HCT116 (cell line): ENCODE data around the gene ADAMTS19. TPM values are rescaled to one million over a fixed set of nuclear protein-coding genes. Genes with fewer than 3 reads are reported as not detected.

Experiments used
- ATAC-seq: fragments of 200-7000 bp; cut with Tn5 transposase; 2 replicates; pipeline ENCODE4 v1.9.1; 2020; ENCODE audit warnings: mild to moderate bottlenecking, moderate library complexity
- BruUV-seq: library from RNA; stranded (reverse); fragments of 400-500 nt; replicated peaks from 2 replicates; lab custom pipeline; 2021; lab: Mats Ljungman, UMichigan
- CTCF ChIA-PET: fragments of 300-600 bp; sonication (Branson Sonifier 250); formaldehyde crosslinking; loops from one replicate; lab custom pipeline; 2021; ENCODE audit warnings: antibody characterized with exemption; lab: Charles Lee
- POLR2A ChIA-PET: fragments of 300-600, 350-600 bp; sonication (Branson Sonifier 250); formaldehyde crosslinking; loops from one replicate; lab custom pipeline; 2021; ENCODE audit warnings: antibody characterized with exemption; lab: Charles Lee
- RAD21 ChIA-PET, 2 experiments: fragments of 300-600 bp; sonication (Branson Sonifier 250); formaldehyde crosslinking; loops; one replicate each; lab custom pipeline; 2023; ENCODE audit warnings: low total read pairs in 2 of 2; ENCODE audit not compliant: uncharacterized antibody in 2 of 2, unreplicated experiment in 2 of 2, low non-redundant PET in 1 of 2; lab: Charles Lee
- DNase-seq: peaks from one replicate; pipeline ENCODE4 v3.0.0-alpha.2; 2010; ENCODE audit warnings: low read depth, low spot score
- H2AFZ ChIP-seq: fragments of 200-600 bp; shearing (Covaris generic), sonication (generic); 2 replicates; pipeline ENCODE4 v1.6.1; 2017; ENCODE audit warnings: low read depth, mixed run types, mixed read lengths, antibody characterized with exemption, low read length; ENCODE audit not compliant: poor library complexity, severe bottlenecking
- H3K27ac ChIP-seq: 2 replicates; pipeline ENCODE4 v1.5.1; 2012; ENCODE audit warnings: low read depth, low read length
- H3K27me3 ChIP-seq: fragments of 200-600 bp; sonication (generic); 2 replicates; pipeline ENCODE4 v1.6.1; 2016; ENCODE audit warnings: mixed run types, low read length, mixed read lengths; ENCODE audit not compliant: insufficient read depth
- H3K36me3 ChIP-seq, 2 experiments: fragments of 200-500 bp in 1 of 2; fragments of 200-600 bp in 1 of 2; sonication (Bioruptor generic) in 1 of 2; sonication (generic) in 1 of 2; 2 replicates each; pipeline versions ENCODE4 v1.5.1 to v1.6.1; 2014 to 2016; ENCODE audit warnings: low read length in 2 of 2, inconsistent platforms in 1 of 2, mixed read lengths in 1 of 2, mixed run types in 1 of 2; ENCODE audit not compliant: insufficient read depth in 2 of 2, control insufficient read depth in 1 of 2
- H3K4me1 ChIP-seq, 2 experiments: fragments of 200-600 bp in 1 of 2; sonication (generic) in 1 of 2; 2 replicates each; pipeline versions ENCODE4 v1.5.1 to v1.6.1; 2012 to 2017; ENCODE audit warnings: low read length in 2 of 2, inconsistent platforms in 1 of 2, mild to moderate bottlenecking in 1 of 2, mixed read lengths in 1 of 2, mixed run types in 1 of 2, moderate library complexity in 1 of 2; ENCODE audit not compliant: insufficient read depth in 2 of 2, control insufficient read depth in 1 of 2
- H3K4me2 ChIP-seq: fragments of 200-600 bp; sonication (generic); 2 replicates; pipeline ENCODE4 v1.6.1; 2017; ENCODE audit warnings: mixed run types, low read length, mixed read lengths
- H3K4me3 ChIP-seq, 2 experiments: fragments of 200-600 bp in 1 of 2; sonication (generic) in 1 of 2; replicated peaks in 1 of 2; 2 replicates each; pipeline ENCODE4 v1.5.1; 2011 to 2016; ENCODE audit warnings: low read length in 2 of 2, control low read depth in 1 of 2, low read depth in 1 of 2, mild to moderate bottlenecking in 1 of 2, mixed read lengths in 1 of 2, mixed run types in 1 of 2
- H3K79me2 ChIP-seq: fragments of 200-600 bp; sonication (generic); 2 replicates; pipeline ENCODE4 v1.6.1; 2017; ENCODE audit warnings: mild to moderate bottlenecking, mixed run types, low read length, moderate library complexity, mixed read lengths; ENCODE audit not compliant: insufficient read depth
- H3K9ac ChIP-seq: fragments of 200-600 bp; sonication (generic); 2 replicates; pipeline ENCODE4 v1.6.1; 2016; ENCODE audit warnings: low read length, mixed read lengths
- H3K9me2 ChIP-seq: fragments of 200-600 bp; sonication (generic), shearing (Covaris generic); 2 replicates; pipeline ENCODE4 v1.6.1; 2017; ENCODE audit warnings: mixed run types, mild to moderate bottlenecking, moderate library complexity; ENCODE audit not compliant: insufficient read depth
- H3K9me3 ChIP-seq, 2 experiments: fragments of 200-500 bp in 1 of 2; fragments of 200-600 bp in 1 of 2; sonication (Bioruptor generic) in 1 of 2; sonication (generic) in 1 of 2; 2 replicates each; pipeline ENCODE4 v1.6.1; 2014 to 2017; ENCODE audit warnings: low read length in 2 of 2, mixed read lengths in 2 of 2, inconsistent platforms in 1 of 2, low read depth in 1 of 2, mild to moderate bottlenecking in 1 of 2, mixed run types in 1 of 2, moderate library complexity in 1 of 2; ENCODE audit not compliant: control insufficient read depth in 1 of 2, insufficient read depth in 1 of 2
- H4K20me1 ChIP-seq: fragments of 200-600 bp; sonication (generic), shearing (Covaris generic); 2 replicates; pipeline ENCODE4 v1.6.1; 2017; ENCODE audit warnings: mixed run types, mild to moderate bottlenecking, moderate library complexity; ENCODE audit not compliant: insufficient read depth
- CBX3 ChIP-seq: IDR thresholded peaks from 2 replicates; pipeline ENCODE4 v1.6.1; 2012; ENCODE audit warnings: low read depth
- ELF1 ChIP-seq: IDR thresholded peaks from 2 replicates; pipeline ENCODE4 v1.6.1; 2012; ENCODE audit warnings: low read depth, borderline replicate concordance
- EZH2phosphoT487 ChIP-seq: fragments of 200-600 bp; IDR thresholded peaks from 2 replicates; pipeline ENCODE4 v1.6.1; 2018; ENCODE audit warnings: antibody characterized with exemption, borderline replicate concordance
- POLR2A ChIP-seq: IDR thresholded peaks from 2 replicates; pipeline ENCODE4 v1.7.0; 2011; ENCODE audit warnings: borderline replicate concordance; ENCODE audit not compliant: insufficient read depth, insufficient read length; ENCODE audit errors: extremely low read depth
- REST ChIP-seq: IDR thresholded peaks from 2 replicates; pipeline ENCODE4 v1.6.1; 2012; ENCODE audit warnings: low read depth
- YY1 ChIP-seq: IDR thresholded peaks from 2 replicates; pipeline ENCODE4 v1.6.1; 2011; ENCODE audit warnings: low read length, low read depth, moderate library complexity, mild to moderate bottlenecking; ENCODE audit not compliant: insufficient replicate concordance; ENCODE audit errors: extremely low read depth
- intact Hi-C: fragments of 100-400 bp; cut with micrococcal nuclease; formaldehyde crosslinking; loops from 2 replicates; pipeline ENCODE4 v1.10.0; 2022
- total RNA-seq: library from RNA; stranded (reverse); gene quantifications from one replicate; pipeline ENCODE4 v1.2.1, GENCODE V29; 2021; ENCODE audit not compliant: unreplicated experiment

The ADAMTS19 gene
- total RNA-seq, 1 experiment from 2014 or later: not detected

- TF ChIP-seq REST: no peak
Observed at GRCh38 chr5:129474544-129474943, 14.4 kb downstream of the ADAMTS19 start (continued).

GRCh38 chr5:129476751-129477150, 16.7 kb downstream of the ADAMTS19 start:
- intact Hi-C loops: no loop called here
- Histone ChIP-seq H3K4me3 (no peak overlapping the region), H3K9ac (no peak overlapping the region), H3K27ac (no peak overlapping the region), H2AFZ (no peak overlapping the region), H3K36me3 (no peaks in the 10 kb centered on the region), H3K27me3 (no peaks in the 10 kb centered on the region), H3K9me2 (no peaks in the 10 kb centered on the region), H3K9me3 (no peaks in the 10 kb centered on the region), H3K4me2 (no peak overlapping the region)
- ChIA-PET CTCF (no interaction called here), POLR2A (no interaction called here), RAD21 (no interaction called here)
- DNase-seq (no peak), ATAC-seq (no peak)
- no peak for TF ChIP-seq CBX3
- no peak for TF ChIP-seq POLR2A
- TF ChIP-seq EZH2phosphoT487: no peak
- no peak for TF ChIP-seq ELF1
- no peak for TF ChIP-seq YY1
- TF ChIP-seq, all 23 proteins: peak for 0
- no TSS peak for BruUV-seq
- H4K20me1 ChIP-seq: no peaks in the 10 kb centered on the region
- no peaks in the 10 kb centered on the region for H3K4me1 ChIP-seq
- no peaks in the 10 kb centered on the region for H3K79me2 ChIP-seq
